RWPE1 (cell line): Measurements from ENCODE around the gene NCF2.
"Not testable (repeated sequence)": the region's sequence is repeated elsewhere in the genome, so short reads cannot be mapped to it uniquely, and the experiment has no call there.

Experiments
- CTCF ChIA-PET: fragments of 350-600 bp; sonication (Branson Sonifier 250); formaldehyde crosslinking; extraction: SDS; loops from one replicate; lab custom pipeline; 2021; lab: Yijun Ruan, JAX
- POLR2A ChIA-PET: fragments of 400-600 bp; formaldehyde crosslinking; extraction: SDS; loops from one replicate; lab custom pipeline; 2020; ENCODE audit warnings: antibody characterized with exemption; ENCODE audit not compliant: low non-redundant PET; lab: Yijun Ruan, JAX
- DNase-seq: peaks from one replicate; pipeline ENCODE4 v3.0.0; 2012; ENCODE audit warnings: low spot score
- H3K27ac ChIP-seq: fragments of 450-650 bp; 2 replicates; pipeline ENCODE4 v1.5.1; 2017
- TF ChIP-seq, protein P1 (sequence below): fragments of 450-650 bp; conservative IDR thresholded peaks from 2 replicates; pipeline ENCODE4 v1.5.1; 2017; ENCODE audit warnings: low read depth, mild to moderate bottlenecking

Gene NCF2

DNA sequence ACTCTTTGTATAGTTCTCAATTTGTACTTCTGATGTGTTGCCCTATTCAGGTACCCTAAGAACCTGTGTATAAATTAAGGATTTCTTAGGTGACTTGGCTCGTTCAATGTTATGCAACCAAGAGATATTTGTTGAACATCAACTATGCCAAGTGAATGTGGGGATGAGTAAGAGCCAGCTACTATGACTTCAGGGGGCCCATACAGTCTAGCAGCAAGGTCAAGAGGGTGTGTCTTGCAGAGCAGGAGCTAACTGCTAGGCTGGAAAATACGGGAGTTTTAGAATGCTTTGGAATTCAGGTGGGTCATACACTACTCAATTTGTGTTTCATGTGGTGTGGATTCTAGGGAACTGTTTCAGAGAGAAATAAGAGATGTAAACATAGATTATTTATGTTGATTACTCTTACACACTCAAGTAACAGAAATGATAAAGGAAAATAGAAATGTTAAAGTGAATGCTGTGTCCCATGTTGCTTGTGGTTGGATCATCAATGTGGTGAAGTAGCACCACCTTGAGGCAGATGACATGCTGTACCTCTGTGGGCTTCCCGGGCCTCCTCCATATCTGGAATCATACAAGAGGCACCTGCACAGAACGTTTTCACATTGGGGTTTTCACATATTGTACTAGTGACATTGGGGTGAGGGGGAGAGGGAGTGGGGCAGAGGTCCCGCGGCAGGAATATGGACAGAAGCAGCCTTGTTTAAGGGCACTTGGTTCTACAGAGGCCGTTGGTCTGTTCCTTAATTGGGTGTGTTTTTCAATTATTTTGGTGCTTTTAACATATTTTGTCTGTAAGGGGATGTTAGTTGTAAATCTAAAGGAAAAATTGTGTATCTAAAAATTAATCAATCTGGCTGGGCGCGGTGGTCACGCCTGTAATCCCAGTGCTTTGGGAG lies 32.9 kb upstream of the NCF2 start:
- TF ChIP-seq, protein P1, sequence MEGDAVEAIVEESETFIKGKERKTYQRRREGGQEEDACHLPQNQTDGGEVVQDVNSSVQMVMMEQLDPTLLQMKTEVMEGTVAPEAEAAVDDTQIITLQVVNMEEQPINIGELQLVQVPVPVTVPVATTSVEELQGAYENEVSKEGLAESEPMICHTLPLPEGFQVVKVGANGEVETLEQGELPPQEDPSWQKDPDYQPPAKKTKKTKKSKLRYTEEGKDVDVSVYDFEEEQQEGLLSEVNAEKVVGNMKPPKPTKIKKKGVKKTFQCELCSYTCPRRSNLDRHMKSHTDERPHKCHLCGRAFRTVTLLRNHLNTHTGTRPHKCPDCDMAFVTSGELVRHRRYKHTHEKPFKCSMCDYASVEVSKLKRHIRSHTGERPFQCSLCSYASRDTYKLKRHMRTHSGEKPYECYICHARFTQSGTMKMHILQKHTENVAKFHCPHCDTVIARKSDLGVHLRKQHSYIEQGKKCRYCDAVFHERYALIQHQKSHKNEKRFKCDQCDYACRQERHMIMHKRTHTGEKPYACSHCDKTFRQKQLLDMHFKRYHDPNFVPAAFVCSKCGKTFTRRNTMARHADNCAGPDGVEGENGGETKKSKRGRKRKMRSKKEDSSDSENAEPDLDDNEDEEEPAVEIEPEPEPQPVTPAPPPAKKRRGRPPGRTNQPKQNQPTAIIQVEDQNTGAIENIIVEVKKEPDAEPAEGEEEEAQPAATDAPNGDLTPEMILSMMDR = peak; percentile 68
- no peak overlapping the region for H3K27ac ChIP-seq
- peak; percentile 51 for DNase-seq
- ChIA-PET POLR2A (no interaction called here), CTCF (interaction anchor here (0.6 to 0.7 kb wide), 4 partner anchors 13 to 350 kb away, joined by 3 to 4 read pairs (median 4); no protein-coding TSS in a partner anchor)

DNA sequence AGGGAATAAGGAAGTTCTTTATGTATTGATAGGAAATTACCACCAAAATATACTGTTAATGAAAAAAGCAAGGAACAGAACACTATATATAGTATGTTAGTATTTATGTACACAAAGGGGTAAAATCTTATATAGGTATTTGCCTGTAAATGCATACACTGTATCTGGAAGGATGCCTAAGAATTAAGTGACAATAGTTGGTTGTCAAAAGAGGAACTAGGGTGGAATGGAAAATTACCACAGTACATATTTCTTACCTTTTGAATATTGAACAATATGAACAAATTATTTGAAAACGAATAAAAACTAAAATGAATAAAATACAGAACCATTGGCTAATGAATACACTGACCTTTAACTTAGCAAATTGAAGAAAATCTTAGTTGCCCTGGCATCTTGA lies 31.8 kb upstream of the NCF2 start:
- H3K27ac ChIP-seq = no peak overlapping the region
- DNase-seq = no peak
- CTCF ChIA-PET = interaction anchor here (0.6 kb wide), 2 partner anchors 10 to 11 kb away, joined by 3 read pairs; no protein-coding TSS in a partner anchor
- POLR2A ChIA-PET = no interaction called here
- TF ChIP-seq, protein P1 = no peak

DNA sequence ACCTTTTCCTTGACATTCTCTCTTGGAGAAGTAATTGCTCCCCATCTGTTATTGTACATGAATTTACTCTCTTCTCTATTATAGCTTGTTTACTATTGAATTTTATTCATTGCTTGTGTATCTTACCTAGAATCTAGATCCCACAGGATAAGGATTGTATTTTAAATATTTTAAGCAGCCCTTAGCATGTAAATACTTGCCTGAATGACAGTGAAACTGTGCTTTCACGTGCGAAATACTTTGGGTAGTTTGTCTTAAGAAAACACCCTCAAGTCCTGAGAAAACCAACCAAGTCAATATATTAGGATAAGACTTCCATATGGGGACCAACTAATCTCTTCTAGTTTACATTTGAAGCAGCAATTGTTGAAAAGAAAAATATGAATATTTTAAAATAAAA lies 30.1 kb upstream of the NCF2 start:
- no peak overlapping the region for H3K27ac ChIP-seq
- POLR2A ChIA-PET = interaction anchor here (0.6 kb wide), 1 partner anchor 25 kb away, joined by 4 read pairs; no protein-coding TSS in a partner anchor
- TF ChIP-seq, protein P1 = no peak
- CTCF ChIA-PET = no interaction called here
- no peak for DNase-seq

DNA sequence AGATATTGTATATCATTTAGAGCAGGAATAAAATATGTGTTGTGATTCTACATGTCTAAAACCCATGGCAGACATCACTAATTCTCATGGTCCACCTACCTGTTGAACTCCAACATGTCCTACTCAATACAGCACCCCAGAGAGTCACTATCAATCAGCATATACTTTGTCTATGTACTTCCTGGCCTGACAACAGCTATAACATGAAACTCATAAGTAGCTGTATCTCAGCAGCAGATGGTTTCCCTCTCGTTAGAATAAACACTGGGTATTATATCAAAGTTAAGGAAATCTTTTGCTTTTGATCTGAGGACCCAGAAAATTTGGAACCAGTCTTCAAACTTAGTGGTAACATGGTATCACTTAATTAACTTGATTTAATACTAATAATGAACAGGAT lies 29.5 kb upstream of the NCF2 start:
- ChIA-PET CTCF (no interaction called here), POLR2A (no interaction called here)
- TF ChIP-seq, protein P1 = no peak
- no peak overlapping the region for H3K27ac ChIP-seq
- no peak for DNase-seq

DNA sequence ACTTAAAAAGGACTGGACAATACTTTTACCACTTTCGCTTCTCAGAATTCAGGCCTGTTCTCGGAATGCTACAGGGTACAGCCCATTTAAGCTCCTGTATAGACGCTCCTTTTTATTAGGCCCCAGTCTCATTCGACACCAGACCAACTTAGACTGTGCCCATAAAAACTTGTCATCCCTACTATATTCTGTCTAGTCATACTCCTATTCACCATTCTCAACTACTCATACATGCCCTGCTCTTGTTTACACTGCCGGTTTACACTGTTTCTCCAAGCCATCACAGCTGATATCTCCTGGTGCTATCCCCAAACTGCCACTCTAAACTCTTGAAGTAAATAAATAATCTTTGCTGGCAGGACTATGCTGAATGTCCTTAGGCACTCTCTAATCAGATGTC lies 27.9 kb upstream of the NCF2 start:
- CTCF ChIA-PET, DNase-seq, POLR2A ChIA-PET, H3K27ac ChIP-seq: not testable (repeated sequence)

DNA sequence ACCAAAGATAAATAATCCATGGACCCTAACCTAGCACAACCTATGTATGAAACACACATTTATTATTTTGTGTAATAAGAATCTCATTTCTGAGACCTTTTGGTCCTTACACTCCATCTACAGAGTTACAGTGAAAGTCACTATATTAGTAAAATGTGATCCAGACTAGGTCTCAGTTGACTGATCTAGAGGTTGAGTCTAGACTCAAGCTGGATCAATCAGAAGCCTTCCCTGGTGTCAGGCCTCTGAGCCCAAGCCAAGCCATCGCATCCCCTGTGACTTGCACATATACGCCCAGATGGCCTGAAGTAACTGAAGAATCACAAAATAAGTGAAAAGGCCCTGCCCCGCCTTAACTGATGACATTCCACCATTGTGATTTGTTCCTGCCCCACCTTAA lies 22.7 kb upstream of the NCF2 start:
- DNase-seq, POLR2A ChIA-PET, H3K27ac ChIP-seq, CTCF ChIA-PET: not testable (repeated sequence)

DNA sequence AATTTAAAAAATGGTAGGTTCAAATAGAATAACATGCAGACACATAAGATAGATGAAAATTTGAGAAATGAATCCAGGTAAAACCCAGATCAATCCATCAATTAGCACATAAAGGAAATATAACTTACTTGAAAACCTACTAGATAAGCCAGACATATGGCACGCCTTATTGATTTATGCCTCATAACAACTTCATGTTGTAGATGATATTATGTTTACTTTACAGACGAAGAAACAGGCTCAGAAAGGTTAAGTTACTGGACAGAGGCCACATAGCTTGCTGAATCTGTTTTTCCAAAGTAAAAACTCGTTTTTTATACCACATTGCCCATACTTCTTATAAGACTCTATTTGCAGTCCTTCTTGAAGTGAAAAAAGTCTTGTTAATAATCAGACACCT lies 22.1 kb upstream of the NCF2 start:
- DNase-seq = no peak
- ChIA-PET POLR2A (no interaction called here), CTCF (no interaction called here)
- TF ChIP-seq, protein P1 = no peak
- no peak overlapping the region for H3K27ac ChIP-seq
